Stomach (tissue), 9 donors: ENCODE data around the gene INF2. TPM values are rescaled to one million over a fixed set of nuclear protein-coding genes. Genes with fewer than 3 reads are reported as not detected.
"Not testable (repeated sequence)": the region's sequence is repeated elsewhere in the genome, so short reads cannot be mapped to it uniquely, and the experiment has no call there.

Source experiments
- DNase-seq, 2 donors: peaks; one replicate each; pipeline versions ENCODE4 v3.0.0 to v3.0.0-alpha.2; 2013 to 2019
- H3K27ac ChIP-seq, 5 donors: fragments of 200-600 bp in 4 of 5; sonication (generic) in 4 of 5; one replicate each; pipeline ENCODE4 v1.5.1; 2013 to 2019; ENCODE audit warnings: mild to moderate bottlenecking in 1 of 5, moderate library complexity in 1 of 5
- H3K27me3 ChIP-seq, 3 donors: fragments of 200-600 bp; sonication (generic); one replicate each; pipeline ENCODE4 v1.5.1; 2017 to 2019; ENCODE audit warnings: mixed run types in 1 of 3
- H3K36me3 ChIP-seq, 4 donors: fragments of 200-600 bp; sonication (generic); 1 replicate in 3 of 4; 2 replicates in 1 of 4; pipeline ENCODE4 v1.5.1; 2016 to 2019
- H3K4me1 ChIP-seq, 4 donors: fragments of 200-600 bp; sonication (generic); one replicate each; pipeline ENCODE4 v1.5.1; 2016 to 2019
- H3K4me3 ChIP-seq, 4 donors: fragments of 200-600 bp; sonication (generic) in 3 of 4; one replicate each; pipeline ENCODE4 v1.5.1; 2016 to 2019; ENCODE audit warnings: mild to moderate bottlenecking in 1 of 4
- H3K9me3 ChIP-seq, 4 donors: fragments of 200-600 bp; sonication (generic); one replicate each; pipeline ENCODE4 v1.5.1; 2016 to 2019
- CTCF ChIP-seq, 7 experiments: fragments of 450-650 bp in 4 of 7; fragments of 200-600 bp in 3 of 7; sonication (generic) in 3 of 7; IDR thresholded peaks; one replicate each; pipeline ENCODE4 v1.5.1; 2016 to 2019; ENCODE audit warnings: antibody characterized with exemption in 7 of 7, control low read depth in 2 of 7, mild to moderate bottlenecking in 1 of 7
- EP300 ChIP-seq: sonication (generic); formaldehyde crosslinking; IDR thresholded peaks from one replicate; pipeline ENCODE4 v1.6.1; 2017; ENCODE audit warnings: antibody characterized with exemption
- POLR2A ChIP-seq, 4 donors: fragments of 450-650 bp; IDR thresholded peaks; one replicate each; pipeline ENCODE4 v1.6.1; 2016; ENCODE audit warnings: antibody characterized with exemption in 4 of 4, control low read depth in 2 of 4, mild to moderate bottlenecking in 1 of 4, moderate library complexity in 1 of 4
- POLR2AphosphoS5 ChIP-seq, 3 donors: sonication (generic); formaldehyde crosslinking; IDR thresholded peaks; one replicate each; pipeline ENCODE4 v1.6.1; 2016; ENCODE audit warnings: antibody characterized with exemption in 3 of 3
- WGBS, 5 donors: extraction: QIAGEN DNeasy Blood & Tissue Kit in 3 of 5; methylation state at CpG; one replicate each; pipeline versions ENCODE4 v1.1.5 to v1.1.7; 2013 to 2018; 5-methylcytosine and 5-hydroxymethylcytosine counted together
- intact Hi-C: fragments of 100-400 bp; cut with DNase I; formaldehyde crosslinking; loops from one replicate; pipeline ENCODE4 v1.15.1; 2023; ENCODE audit warnings: low total_unique reads
- polyA plus RNA-seq, 3 donors: library from polyadenylated mRNA; stranded (reverse); fragments of 200-250 nt; gene quantifications; one replicate each; pipeline ENCODE4 v1.2.3, GENCODE V29; 2013
- total RNA-seq, 5 donors: library from RNA; depleted of rRNA; stranded (reverse); fragments of >200 nt; gene quantifications; one replicate each; pipeline versions ENCODE4 v1.1.0 to v1.2.3, GENCODE V29; 2014 to 2016
- donor health status: healthy with polysubstance abuse.
- donor health status: Bipolar disorder and iron deficiency.
- donor health status: healthy.

Gene INF2
- total and polyA plus RNA-seq, 8 donors, result 45.9 to 385 (median 146) TPM

- Histone ChIP-seq H3K27me3 (no peaks in the 10 kb centered on the region), H3K9me3 (no peaks in the 10 kb centered on the region), H3K36me3 (peaks cover 0 to 9% (median 3%) of the 10 kb centered on the region in 4 donors), H3K27ac (peak overlapping the region; percentile 1 to 81 (median 63)), H3K4me3 (peak overlapping the region; percentile 61 to 76 (median 66)), H3K4me1 (peaks cover 29 to 56% (median 53%) of the 10 kb centered on the region in 4 donors)
- intact Hi-C loops, result no loop called here
- no peak for TF ChIP-seq POLR2A (IDR thresholded peaks at IDR 0.05)
- no peak for TF ChIP-seq EP300
- no peak for TF ChIP-seq CTCF (IDR thresholded peaks at IDR 0.05)
- TF ChIP-seq POLR2AphosphoS5 (IDR thresholded peaks at IDR 0.05), result no peak
- DNase-seq, result peak; percentile 45 to 83
- WGBS, 5 donors, result 22 to 45% (median 32%) methylated on average over 21 to 24 of the region's 24 CpGs
Measured at GRCh38 chr14:104724981-104725771, 35.8 kb downstream of the INF2 start.

GRCh38 chr14:104725772-104726548 is 36.5 kb downstream of the INF2 start:
- no peak for DNase-seq
- Histone ChIP-seq H3K4me3 (no peak overlapping the region), H3K27ac (no peak overlapping the region), H3K27me3 (no peaks in the 10 kb centered on the region), H3K4me1 (peaks cover 29 to 56% (median 53%) of the 10 kb centered on the region in 4 donors), H3K9me3 (no peaks in the 10 kb centered on the region), H3K36me3 (peaks cover 0 to 9% (median 2%) of the 10 kb centered on the region in 4 donors)
- TF ChIP-seq EP300, result no peak
- no peak for TF ChIP-seq POLR2AphosphoS5 (IDR thresholded peaks at IDR 0.05)
- no peak for TF ChIP-seq CTCF (IDR thresholded peaks at IDR 0.05)
- no peak for TF ChIP-seq POLR2A (IDR thresholded peaks at IDR 0.05)
- WGBS, 5 donors, result 66 to 77% (median 76%) methylated on average over 19 to 25 of the region's 25 CpGs
- intact Hi-C loops, result no loop called here

- Histone ChIP-seq H3K27ac (no peak overlapping the region), H3K9me3 (no peaks in the 10 kb centered on the region), H3K4me3 (no peak overlapping the region), H3K4me1 (peaks cover 32 to 58% (median 58%) of the 10 kb centered on the region in 4 donors), H3K27me3 (no peaks in the 10 kb centered on the region), H3K36me3 (peaks cover 0 to 3% (median 1%) of the 10 kb centered on the region in 4 donors)
- intact Hi-C loops, result no loop called here
- WGBS, 5 donors, result 53 to 61% (median 55%) methylated on average over 15 to 21 of the region's 21 CpGs
- DNase-seq, result no peak
- TF ChIP-seq POLR2A (IDR thresholded peaks at IDR 0.05), result no peak
- TF ChIP-seq CTCF (IDR thresholded peaks at IDR 0.05), result no peak
- no peak for TF ChIP-seq POLR2AphosphoS5 (IDR thresholded peaks at IDR 0.05)
- TF ChIP-seq EP300, result no peak
Measured at GRCh38 chr14:104726600-104727451, 37.4 kb downstream of the INF2 start.

- WGBS, 5 donors, result 88 to 94% (median 91%) methylated on average over 10 to 17 of the region's 17 CpGs
- Histone ChIP-seq H3K27me3 (no peaks in the 10 kb centered on the region), H3K4me3 (no peak overlapping the region), H3K4me1 (peaks cover 33 to 58% (median 56%) of the 10 kb centered on the region in 4 donors), H3K36me3 (no peaks in the 10 kb centered on the region), H3K27ac (no peak overlapping the region), H3K9me3 (no peaks in the 10 kb centered on the region)
- intact Hi-C loops, result no loop called here
- TF ChIP-seq POLR2A (IDR thresholded peaks at IDR 0.05) (no peak), EP300 (no peak), CTCF (IDR thresholded peaks at IDR 0.05) (no peak), POLR2AphosphoS5 (IDR thresholded peaks at IDR 0.05) (no peak)
- DNase-seq, result no peak
Measured at GRCh38 chr14:104728631-104729030, 39.2 kb downstream of the INF2 start.

GRCh38 chr14:104729176-104729834 is 39.9 kb downstream of the INF2 start:
- H3K4me3 ChIP-seq, DNase-seq, H3K27me3 ChIP-seq, H3K9me3 ChIP-seq, intact Hi-C loops, H3K27ac ChIP-seq, H3K36me3 ChIP-seq: not testable (repeated sequence)
- WGBS, 5 donors, result 88 to 96% (median 94%) methylated on average over 24 to 66 of the region's 73 CpGs
- peaks cover 30 to 59% (median 51%) of the 10 kb centered on the region in 4 donors for H3K4me1 ChIP-seq
